ENCODE measurements around the gene PDLIM3.
"Not testable (repeated sequence)": the region's sequence is repeated elsewhere in the genome, so short reads cannot be mapped to it uniquely, and the experiment has no call there.

PDLIM3 gene

GRCh38 chr4:185534866-185535611, at the start of gene PDLIM3:
TSS of gene PDLIM3 (minus strand) at chr4:185535507. CDS start at chr4:185535434, 73 bp downstream.
- DNase-seq = no peak

GRCh38 chr4:185583813-185584212, 48.5 kb upstream of the PDLIM3 start:
- no peak for DNase-seq

GRCh38 chr4:185582651-185583400, 47.5 kb upstream of the PDLIM3 start:
- DNase-seq = no peak

- DNase-seq = no peak
Observed at GRCh38 chr4:185580699-185581098, 45.4 kb upstream of the PDLIM3 start.

- no peak for DNase-seq
Observed at GRCh38 chr4:185578284-185578683, 43.0 kb upstream of the PDLIM3 start.

GRCh38 chr4:185576962-185577950, 41.9 kb upstream of the PDLIM3 start:
- DNase-seq = no peak

GRCh38 chr4:185576314-185576961, 41.1 kb upstream of the PDLIM3 start:
- DNase-seq = no peak

- DNase-seq = no peak
Observed at GRCh38 chr4:185573651-185574199, 38.4 kb upstream of the PDLIM3 start.

- DNase-seq = no peak
Observed at GRCh38 chr4:185570727-185571126, 35.4 kb upstream of the PDLIM3 start.

- no peak for DNase-seq
Observed at GRCh38 chr4:185567381-185568376, 32.4 kb upstream of the PDLIM3 start.

GRCh38 chr4:185566972-185567371, 31.7 kb upstream of the PDLIM3 start:
- no peak for DNase-seq

- no peak for DNase-seq
Observed at GRCh38 chr4:185566425-185566824, 31.1 kb upstream of the PDLIM3 start.

GRCh38 chr4:185565696-185566095, 30.4 kb upstream of the PDLIM3 start:
- no peak for DNase-seq

GRCh38 chr4:185564349-185564748, 29.0 kb upstream of the PDLIM3 start:
- DNase-seq = no peak

GRCh38 chr4:185562531-185562930, 27.2 kb upstream of the PDLIM3 start:
- no peak for DNase-seq

GRCh38 chr4:185560316-185560715, 25.0 kb upstream of the PDLIM3 start:
- DNase-seq = no peak

GRCh38 chr4:185559915-185560281, 24.6 kb upstream of the PDLIM3 start:
- no peak for DNase-seq

GRCh38 chr4:185559251-185559914, 24.1 kb upstream of the PDLIM3 start:
- DNase-seq = not testable (repeated sequence)

- no peak for DNase-seq
Observed at GRCh38 chr4:185554365-185555126, 19.2 kb upstream of the PDLIM3 start.

- no peak for DNase-seq
Observed at GRCh38 chr4:185552254-185552653, 16.9 kb upstream of the PDLIM3 start.

All from bone marrow (tissue), 2 donors.